Omental fat pad (tissue), 4 donors: ENCODE data around the gene DSCAML1. TPM values are rescaled to one million over a fixed set of nuclear protein-coding genes. Genes with fewer than 3 reads are reported as not detected.

Source experiments
- ATAC-seq: fragments of 150-250 bp; one replicate; pipeline ENCODE4 v1.9.1; 2016; ENCODE audit warnings: mild to moderate bottlenecking, moderate library complexity; ENCODE audit not compliant: low FRiP score
- DNase-seq: peaks from one replicate; pipeline ENCODE4 v3.0.0-alpha.2; 2019; ENCODE audit warnings: low spot score
- CTCF ChIP-seq, 3 donors: fragments of 450-650 bp; IDR thresholded peaks; one replicate each; pipeline ENCODE4 v1.5.1; 2016 to 2017; ENCODE audit warnings: antibody characterized with exemption in 3 of 3, mild to moderate bottlenecking in 3 of 3, moderate library complexity in 2 of 3
- total RNA-seq, 4 donors: library from RNA; depleted of rRNA; stranded (reverse); fragments of >200 nt; gene quantifications; one replicate each; pipeline ENCODE4 v1.1.0, GENCODE V29; 2016

The DSCAML1 gene
- total RNA-seq, 4 donors from 2014 or later, result 0.95 to 10.9 (median 3.9) TPM

- no peak for TF ChIP-seq CTCF (IDR thresholded peaks at IDR 0.05)
- no peak for ATAC-seq
- DNase-seq, result no peak
Measured at GRCh38 chr11:117587416-117587815, 209.6 kb downstream of the DSCAML1 start.

GRCh38 chr11:117586392-117586791 is 210.6 kb downstream of the DSCAML1 start:
- no peak for DNase-seq
- no peak for TF ChIP-seq CTCF (IDR thresholded peaks at IDR 0.05)
- ATAC-seq, result no peak

- TF ChIP-seq CTCF (IDR thresholded peaks at IDR 0.05), result no peak
- DNase-seq, result no peak
Measured at GRCh38 chr11:117585631-117586030, 211.4 kb downstream of the DSCAML1 start.

GRCh38 chr11:117584056-117584830 is 212.8 kb downstream of the DSCAML1 start:
- ATAC-seq, result no peak
- TF ChIP-seq CTCF (IDR thresholded peaks at IDR 0.05), result no peak
- DNase-seq, result no peak

More at GRCh38 chr11:117585631-117586030, 211.4 kb downstream of the DSCAML1 start:
- no peak for ATAC-seq

- DNase-seq, result no peak
- no peak for ATAC-seq
- TF ChIP-seq CTCF (IDR thresholded peaks at IDR 0.05), result no peak
Measured at GRCh38 chr11:117583063-117583801, 213.8 kb downstream of the DSCAML1 start.

GRCh38 chr11:117582433-117582832 is 214.6 kb downstream of the DSCAML1 start:
- ATAC-seq, result no peak
- TF ChIP-seq CTCF (IDR thresholded peaks at IDR 0.05), result no peak
- DNase-seq, result no peak
